ENCODE measurements around the gene CHAF1B. TPM values are rescaled to one million over a fixed set of nuclear protein-coding genes. Genes with fewer than 3 reads are reported as not detected.
A peak's percentile ranks its signal among the peaks of the same experiment; 100 is the strongest.
"Not testable (repeated sequence)": the region's sequence is repeated elsewhere in the genome, so short reads cannot be mapped to it uniquely, and the experiment has no call there.

Gene CHAF1B
- total and polyA plus RNA-seq, 5 donors from 2014 or later, result 1.4 to 10.0 (median 3.4) TPM

- peaks cover 0 to 1% (median 0%) of the 10 kb centered on the region in 7 donors for H3K9me3 Mint-ChIP-seq
- ATAC-seq (ENCODE audit: low read depth in 2 of 2) (no peak), DNase-seq (no peak)
- no peaks in the 10 kb centered on the region for H3K27me3 Mint-ChIP-seq
- Histone ChIP-seq H3K27me3 (ENCODE audit: control insufficient read depth, insufficient read depth, low read length) (no peaks in the 10 kb centered on the region), H3K27ac (ENCODE audit: insufficient read depth, low read length, poor library complexity, severe bottlenecking) (no peak overlapping the region), H3K36me3 (ENCODE audit: control insufficient read depth, insufficient read depth, low read length) (peaks cover 49% of the 10 kb centered on the region), H3K4me1 (ENCODE audit: control insufficient read depth, insufficient read depth, low read length, poor library complexity, severe bottlenecking) (no peaks in the 10 kb centered on the region), H3K4me3 (ENCODE audit: low read depth, low read length) (no peak overlapping the region), H3K9me3 (ENCODE audit: control insufficient read depth in 2 of 2, low read length in 2 of 2) (no peaks in the 10 kb centered on the region)
- peak overlapping the region in 1 of 3 donors; percentile 41 for H3K27ac Mint-ChIP-seq
- H3K4me1 Mint-ChIP-seq, result peaks cover 0 to 4% (median 2%) of the 10 kb centered on the region in 4 donors
- peaks cover 27% of the 10 kb centered on the region for H3K36me3 Mint-ChIP-seq
- no peak overlapping the region for H3K4me3 Mint-ChIP-seq
These were observed 7.8 kb upstream of the CHAF1B start for GRCh38 chr21:36377391-36377842.

DNA sequence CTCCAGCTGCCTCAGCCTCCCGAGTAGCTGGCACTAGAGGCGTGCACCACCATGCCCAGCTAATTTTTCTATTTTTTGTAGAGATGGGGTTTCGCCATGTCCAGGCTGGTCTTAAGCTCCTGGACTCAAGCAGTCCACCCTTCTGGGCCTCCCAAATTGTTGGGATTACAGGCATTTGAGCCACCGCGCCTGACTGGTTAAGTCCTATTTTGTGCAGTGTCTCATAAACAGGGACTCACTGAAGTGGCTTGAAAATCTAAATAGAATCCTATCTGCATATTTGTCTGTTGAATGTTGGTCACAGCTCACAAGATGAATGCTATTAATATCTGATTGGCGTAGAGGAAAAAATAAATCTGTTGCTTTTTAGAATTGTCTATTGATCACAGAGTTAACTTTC, 5.9 kb upstream of the CHAF1B start:
- Histone ChIP-seq H3K27me3 (ENCODE audit: control insufficient read depth, insufficient read depth, low read length) (no peaks in the 10 kb centered on the region), H3K4me1 (ENCODE audit: control insufficient read depth, insufficient read depth, low read length, poor library complexity, severe bottlenecking) (no peaks in the 10 kb centered on the region), H3K9me3 (ENCODE audit: control insufficient read depth in 2 of 2, low read length in 2 of 2) (no peaks in the 10 kb centered on the region), H3K27ac (ENCODE audit: insufficient read depth, low read length, poor library complexity, severe bottlenecking) (no peak overlapping the region), H3K4me3 (ENCODE audit: low read depth, low read length) (no peak overlapping the region), H3K36me3 (ENCODE audit: control insufficient read depth, insufficient read depth, low read length) (peaks cover 34% of the 10 kb centered on the region)
- H3K27ac Mint-ChIP-seq, result no peak overlapping the region
- peaks cover 0 to 4% (median 2%) of the 10 kb centered on the region in 4 donors for H3K4me1 Mint-ChIP-seq
- no peak for ATAC-seq (ENCODE audit: low read depth in 2 of 2)
- peaks cover 22% of the 10 kb centered on the region for H3K36me3 Mint-ChIP-seq
- no peak overlapping the region for H3K4me3 Mint-ChIP-seq
- no peak for DNase-seq
- no peaks in the 10 kb centered on the region for H3K27me3 Mint-ChIP-seq
- peaks cover 0 to 1% (median 0%) of the 10 kb centered on the region in 7 donors for H3K9me3 Mint-ChIP-seq

- ATAC-seq (ENCODE audit: low read depth in 2 of 2) (no peak), DNase-seq (no peak)
- Mint-ChIP-seq H3K9me3 (peaks cover 0 to 1% (median 0%) of the 10 kb centered on the region in 7 donors), H3K4me3 (peak overlapping the region in 2 of 4 donors; percentile 26 to 83), H3K27ac (peak overlapping the region in 1 of 3 donors; percentile 9), H3K4me1 (peaks cover 0 to 12% (median 9%) of the 10 kb centered on the region in 4 donors), H3K36me3 (peaks cover 10% of the 10 kb centered on the region), H3K27me3 (no peaks in the 10 kb centered on the region)
- Histone ChIP-seq H3K36me3 (ENCODE audit: control insufficient read depth, insufficient read depth, low read length) (peaks cover 12% of the 10 kb centered on the region), H3K27ac (ENCODE audit: insufficient read depth, low read length, poor library complexity, severe bottlenecking) (no peak overlapping the region), H3K9me3 (ENCODE audit: control insufficient read depth in 2 of 2, low read length in 2 of 2) (no peaks in the 10 kb centered on the region), H3K4me1 (ENCODE audit: control insufficient read depth, insufficient read depth, low read length, poor library complexity, severe bottlenecking) (peaks cover 13% of the 10 kb centered on the region), H3K27me3 (ENCODE audit: control insufficient read depth, insufficient read depth, low read length) (no peaks in the 10 kb centered on the region), H3K4me3 (ENCODE audit: low read depth, low read length) (no peak overlapping the region)
These were observed 3.2 kb upstream of the CHAF1B start for GRCh38 chr21:36381841-36382589.

- not testable (repeated sequence) for H3K9me3 ChIP-seq (ENCODE audit: control insufficient read depth in 2 of 2, low read length in 2 of 2)
These were observed 2.5 kb upstream of the CHAF1B start for GRCh38 chr21:36382722-36383121.

DNA sequence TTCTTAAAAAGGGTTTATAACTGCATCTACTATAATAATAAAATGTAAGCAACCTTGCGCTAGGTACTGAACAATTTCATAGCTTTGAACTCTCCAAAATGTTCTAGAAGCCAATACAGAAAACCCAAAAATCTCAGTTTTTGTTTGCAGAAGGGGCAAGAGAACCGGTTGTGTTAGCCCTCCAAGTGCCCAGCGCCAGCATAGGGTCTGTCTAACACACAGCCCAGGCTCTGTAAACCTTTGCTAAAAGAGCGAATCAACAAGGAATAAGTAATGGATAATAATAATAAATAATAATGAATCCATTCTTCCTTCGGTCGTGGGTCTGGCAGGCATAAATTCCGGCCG, 333 bp upstream of the CHAF1B start:
- Histone ChIP-seq H3K27me3 (ENCODE audit: control insufficient read depth, insufficient read depth, low read length) (no peaks in the 10 kb centered on the region), H3K36me3 (ENCODE audit: control insufficient read depth, insufficient read depth, low read length) (no peaks in the 10 kb centered on the region), H3K27ac (ENCODE audit: insufficient read depth, low read length, poor library complexity, severe bottlenecking) (no peak overlapping the region), H3K4me1 (ENCODE audit: control insufficient read depth, insufficient read depth, low read length, poor library complexity, severe bottlenecking) (peaks cover 13% of the 10 kb centered on the region), H3K4me3 (ENCODE audit: low read depth, low read length) (no peak overlapping the region), H3K9me3 (ENCODE audit: control insufficient read depth in 2 of 2, low read length in 2 of 2) (no peaks in the 10 kb centered on the region)
- Mint-ChIP-seq H3K36me3 (no peaks in the 10 kb centered on the region), H3K9me3 (peaks cover 0 to 1% (median 0%) of the 10 kb centered on the region in 7 donors), H3K27ac (no peak overlapping the region), H3K27me3 (no peaks in the 10 kb centered on the region), H3K4me3 (peak overlapping the region; percentile 9 to 84 (median 44)), H3K4me1 (peaks cover 6 to 15% (median 9%) of the 10 kb centered on the region in 4 donors)
- peak in 1 of 2 donors; percentile 2 for ATAC-seq (ENCODE audit: low read depth in 2 of 2)
- no peak for DNase-seq

More at GRCh38 chr21:36382722-36383121, 2.5 kb upstream of the CHAF1B start:
- H3K4me3 Mint-ChIP-seq; H3K36me3 ChIP-seq (ENCODE audit: control insufficient read depth, insufficient read depth, low read length); H3K27me3 ChIP-seq (ENCODE audit: control insufficient read depth, insufficient read depth, low read length); DNase-seq; H3K9me3 Mint-ChIP-seq; H3K4me3 ChIP-seq (ENCODE audit: low read depth, low read length); ATAC-seq (ENCODE audit: low read depth in 2 of 2); H3K27ac ChIP-seq (ENCODE audit: insufficient read depth, low read length, poor library complexity, severe bottlenecking); H3K27me3 Mint-ChIP-seq; H3K36me3 Mint-ChIP-seq: not testable (repeated sequence)
- H3K4me1 ChIP-seq (ENCODE audit: control insufficient read depth, insufficient read depth, low read length, poor library complexity, severe bottlenecking), result peaks cover 13% of the 10 kb centered on the region
- peak overlapping the region in 1 of 3 donors; percentile 42 for H3K27ac Mint-ChIP-seq
- H3K4me1 Mint-ChIP-seq, result peaks cover 6 to 15% (median 9%) of the 10 kb centered on the region in 4 donors

DNA sequence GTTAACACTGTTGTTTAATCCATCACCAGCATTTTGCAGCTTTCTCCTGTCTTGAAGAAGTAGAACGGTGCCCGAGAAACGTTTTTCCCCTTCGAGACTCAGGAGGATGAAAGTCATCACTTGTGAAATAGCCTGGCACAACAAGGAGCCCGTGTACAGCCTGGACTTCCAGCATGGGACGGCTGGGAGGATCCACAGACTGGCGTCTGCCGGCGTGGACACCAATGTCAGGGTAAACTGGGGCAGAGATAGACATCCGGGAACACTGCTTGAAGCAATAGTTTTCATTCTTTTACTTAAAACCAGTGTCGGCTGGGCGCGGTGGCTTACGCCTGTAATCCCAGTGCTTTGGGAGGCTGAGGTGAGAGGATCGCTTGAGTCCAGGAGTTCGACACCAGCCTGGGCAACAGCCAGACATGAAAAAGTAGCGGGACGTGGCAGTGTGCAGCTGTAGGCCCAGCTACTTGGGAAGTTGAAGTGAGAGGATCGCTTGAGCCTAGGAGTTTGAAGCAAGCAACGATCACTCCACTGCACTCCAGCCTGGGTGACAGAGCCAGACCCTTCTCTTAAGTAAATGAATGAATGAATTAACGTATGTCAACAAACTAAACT, 945 bp downstream of the CHAF1B start:
- DNase-seq, result no peak
- Mint-ChIP-seq H3K4me3 (peak overlapping the region; percentile 87 to 91 (median 88)), H3K27me3 (no peaks in the 10 kb centered on the region), H3K27ac (peak overlapping the region in 1 of 3 donors; percentile 88), H3K36me3 (no peaks in the 10 kb centered on the region), H3K9me3 (peaks cover 0 to 1% (median 0%) of the 10 kb centered on the region in 7 donors), H3K4me1 (peaks cover 6 to 15% (median 9%) of the 10 kb centered on the region in 4 donors)
- Histone ChIP-seq H3K9me3 (ENCODE audit: control insufficient read depth in 2 of 2, low read length in 2 of 2) (no peaks in the 10 kb centered on the region), H3K4me1 (ENCODE audit: control insufficient read depth, insufficient read depth, low read length, poor library complexity, severe bottlenecking) (peaks cover 13% of the 10 kb centered on the region), H3K27ac (ENCODE audit: insufficient read depth, low read length, poor library complexity, severe bottlenecking) (no peak overlapping the region), H3K36me3 (ENCODE audit: control insufficient read depth, insufficient read depth, low read length) (no peaks in the 10 kb centered on the region), H3K4me3 (ENCODE audit: low read depth, low read length) (peak overlapping the region; percentile 72), H3K27me3 (ENCODE audit: control insufficient read depth, insufficient read depth, low read length) (no peaks in the 10 kb centered on the region)
- ATAC-seq (ENCODE audit: low read depth in 2 of 2), result no peak

DNA sequence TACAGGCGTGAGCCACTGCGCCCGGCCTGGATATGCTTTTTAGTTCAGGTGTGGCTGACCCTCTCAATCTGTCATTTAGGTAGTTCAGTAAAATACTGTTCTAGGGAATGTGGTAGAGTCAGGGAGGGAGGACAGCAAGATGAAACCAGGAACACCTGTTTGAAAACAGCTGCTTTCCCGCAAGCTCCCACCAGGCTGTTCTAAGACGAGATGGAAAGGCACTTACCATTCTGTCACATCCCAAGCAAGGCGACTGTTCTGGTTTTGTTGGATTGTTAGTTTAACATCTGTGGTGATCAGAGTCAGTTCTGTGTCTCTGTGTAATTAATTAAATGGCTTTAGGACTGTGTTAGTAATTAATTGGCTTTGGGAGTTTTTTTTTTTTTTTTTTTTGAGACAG, 2.9 kb downstream of the CHAF1B start:
- H3K9me3 Mint-ChIP-seq, result peaks cover 0 to 4% (median 0%) of the 10 kb centered on the region in 7 donors
- H3K27ac ChIP-seq (ENCODE audit: insufficient read depth, low read length, poor library complexity, severe bottlenecking), result no peak overlapping the region
- H3K4me1 ChIP-seq (ENCODE audit: control insufficient read depth, insufficient read depth, low read length, poor library complexity, severe bottlenecking), result peaks cover 13% of the 10 kb centered on the region
- peaks cover 5 to 11% (median 8%) of the 10 kb centered on the region in 4 donors for H3K4me1 Mint-ChIP-seq
- no peak for DNase-seq
- no peaks in the 10 kb centered on the region for H3K27me3 Mint-ChIP-seq
- no peak for ATAC-seq (ENCODE audit: low read depth in 2 of 2)
- peak overlapping the region in 2 of 4 donors; percentile 69 for H3K4me3 Mint-ChIP-seq
- peaks cover 4% of the 10 kb centered on the region for H3K36me3 Mint-ChIP-seq
- H3K4me3 ChIP-seq (ENCODE audit: low read depth, low read length), result no peak overlapping the region
- H3K27me3 ChIP-seq (ENCODE audit: control insufficient read depth, insufficient read depth, low read length), result no peaks in the 10 kb centered on the region
- no peaks in the 10 kb centered on the region for H3K36me3 ChIP-seq (ENCODE audit: control insufficient read depth, insufficient read depth, low read length)
- no peak overlapping the region for H3K27ac Mint-ChIP-seq
- H3K9me3 ChIP-seq (ENCODE audit: control insufficient read depth in 2 of 2, low read length in 2 of 2), result no peaks in the 10 kb centered on the region
